IMR-90 (cell line): ENCODE data around the gene FOXP1. TPM values are rescaled to one million over a fixed set of nuclear protein-coding genes. Genes with fewer than 3 reads are reported as not detected.

ENCODE experiments used
- ATAC-seq: fragments of 200-7000 bp; cut with Tn5 transposase; 2 replicates; pipeline ENCODE4 v1.9.1; 2020; ENCODE audit warnings: low read depth, mild to moderate bottlenecking, moderate library complexity
- BruUV-seq: library from RNA; stranded (reverse); fragments of 400-500 nt; replicated peaks from 2 replicates; lab custom pipeline; 2021; lab: Mats Ljungman, UMichigan
- CTCF ChIA-PET: fragments of 300-600 bp; formaldehyde crosslinking; extraction: SDS; loops from one replicate; lab custom pipeline; 2021; ENCODE audit warnings: antibody characterized with exemption; lab: Yijun Ruan, JAX
- POLR2A ChIA-PET: fragments of 300-600 bp; sonication (Branson Sonifier 250); formaldehyde crosslinking; loops from one replicate; lab custom pipeline; 2022; ENCODE audit warnings: antibody characterized with exemption; ENCODE audit not compliant: unreplicated experiment; lab: Charles Lee
- DNase-seq: peaks from one replicate; pipeline ENCODE4 v3.0.0; 2013
- H2AFZ ChIP-seq: replicated peaks from 2 replicates; pipeline ENCODE3; 2013; ENCODE audit warnings: low read length, mild to moderate bottlenecking; ENCODE audit not compliant: poor library complexity
- H2AK5ac ChIP-seq: 2 replicates; pipeline ENCODE4 v1.6.1; 2013; ENCODE audit warnings: low read depth, low read length, inconsistent platforms
- H2AK9ac ChIP-seq: replicated peaks from 2 replicates; pipeline ENCODE3; 2013; ENCODE audit warnings: mild to moderate bottlenecking, low read depth, low read length, moderate library complexity; ENCODE audit not compliant: poor library complexity
- H2BK120ac ChIP-seq: 2 replicates; pipeline ENCODE4 v1.6.1; 2013; ENCODE audit warnings: low read depth, low read length, inconsistent platforms
- H2BK15ac ChIP-seq: 3 replicates; pipeline ENCODE4 v1.6.1; 2013; ENCODE audit warnings: low read depth, low read length, inconsistent platforms
- H2BK20ac ChIP-seq: 2 replicates; pipeline ENCODE4 v1.6.1; 2013; ENCODE audit warnings: low read depth, mild to moderate bottlenecking, inconsistent platforms, low read length, moderate library complexity
- H2BK5ac ChIP-seq: 2 replicates; pipeline ENCODE4 v1.6.1; 2013; ENCODE audit warnings: mild to moderate bottlenecking, low read depth, low read length, inconsistent platforms; ENCODE audit not compliant: poor library complexity, severe bottlenecking
- H3K14ac ChIP-seq: replicated peaks from 2 replicates; pipeline ENCODE4 v1.6.1; 2013; ENCODE audit warnings: low read depth, low read length, inconsistent platforms
- H3K18ac ChIP-seq: 2 replicates; pipeline ENCODE4 v1.6.1; 2013; ENCODE audit warnings: low read depth, low read length, control low read depth
- H3K23ac ChIP-seq: 2 replicates; pipeline ENCODE4 v1.6.1; 2013; ENCODE audit warnings: low read depth, low read length, inconsistent platforms
- H3K27ac ChIP-seq: 2 replicates; pipeline ENCODE4 v1.5.1; 2013; ENCODE audit warnings: mild to moderate bottlenecking, control low read depth, low read length; ENCODE audit not compliant: insufficient read depth
- H3K27me3 ChIP-seq: 2 replicates; pipeline ENCODE4 v1.6.1; 2013; ENCODE audit warnings: low read length; ENCODE audit not compliant: control insufficient read depth, insufficient read depth
- H3K36me3 ChIP-seq: 2 replicates; pipeline ENCODE4 v1.6.1; 2013; ENCODE audit warnings: low read length, mixed read lengths; ENCODE audit not compliant: control insufficient read depth, insufficient read depth
- H3K4ac ChIP-seq: 2 replicates; pipeline ENCODE4 v1.6.1; 2013; ENCODE audit warnings: low read depth, low read length, inconsistent platforms
- H3K4me1 ChIP-seq: 2 replicates; pipeline ENCODE4 v1.6.1; 2013; ENCODE audit warnings: low read length, mixed read lengths; ENCODE audit not compliant: control insufficient read depth, insufficient read depth
- H3K4me2 ChIP-seq: 2 replicates; pipeline ENCODE4 v1.6.1; 2013; ENCODE audit warnings: low read depth, mild to moderate bottlenecking, control low read depth, low read length, moderate library complexity
- H3K4me3 ChIP-seq: 2 replicates; pipeline ENCODE4 v1.5.1; 2013; ENCODE audit warnings: low read depth, mild to moderate bottlenecking, control low read depth, low read length, moderate library complexity; ENCODE audit not compliant: insufficient read depth
- H3K56ac ChIP-seq: 2 replicates; pipeline ENCODE4 v1.6.1; 2013; ENCODE audit warnings: low read length, inconsistent platforms; ENCODE audit not compliant: insufficient read depth; ENCODE audit errors: extremely low read depth
- H3K79me1 ChIP-seq, 2 experiments: 2 replicates each; pipeline ENCODE4 v1.6.1; 2013; ENCODE audit warnings: low read length in 2 of 2, inconsistent platforms in 1 of 2, low read depth in 1 of 2
- H3K9ac ChIP-seq: 2 replicates; pipeline ENCODE4 v1.6.1; 2013; ENCODE audit warnings: low read depth, low read length, control low read depth
- H3K9me1 ChIP-seq: 2 replicates; pipeline ENCODE4 v1.6.1; 2013; ENCODE audit warnings: low read length, inconsistent platforms; ENCODE audit not compliant: insufficient read depth
- H3K9me3 ChIP-seq: 2 replicates; pipeline ENCODE4 v1.6.1; 2013; ENCODE audit warnings: low read length; ENCODE audit not compliant: control insufficient read depth, insufficient read depth
- H4K20me1 ChIP-seq: 2 replicates; pipeline ENCODE4 v1.6.1; 2013; ENCODE audit warnings: low read length, inconsistent platforms; ENCODE audit not compliant: insufficient read depth
- H4K5ac ChIP-seq: 2 replicates; pipeline ENCODE4 v1.6.1; 2013; ENCODE audit warnings: mild to moderate bottlenecking, low read depth, low read length, control low read depth
- H4K8ac ChIP-seq, 2 experiments: 2 replicates each; pipeline ENCODE4 v1.6.1; 2013; ENCODE audit warnings: low read depth in 2 of 2, low read length in 2 of 2, control low read depth in 1 of 2, inconsistent platforms in 1 of 2
- H4K91ac ChIP-seq: 2 replicates; pipeline ENCODE4 v1.6.1; 2013; ENCODE audit warnings: low read depth, low read length, inconsistent platforms; ENCODE audit not compliant: insufficient read depth
- BHLHE40 ChIP-seq: fragments of 150-350 bp; IDR thresholded peaks from 2 replicates; pipeline ENCODE4 v1.6.1; 2016; ENCODE audit warnings: mild to moderate bottlenecking, low read depth, low read length
- CHD1 ChIP-seq: IDR thresholded peaks from 2 replicates; pipeline ENCODE4 v1.6.1; 2012; ENCODE audit warnings: low read depth, low read length, improper control_type of control experiment
- MAFK ChIP-seq: IDR thresholded peaks from 2 replicates; pipeline ENCODE4 v1.6.1; 2012; ENCODE audit warnings: low read depth, low read length, improper control_type of control experiment
- MAZ ChIP-seq: IDR thresholded peaks from 2 replicates; pipeline ENCODE4 v1.6.1; 2012; ENCODE audit warnings: low read depth, mild to moderate bottlenecking, low read length, improper control_type of control experiment, moderate library complexity, borderline replicate concordance
- MXI1 ChIP-seq: IDR thresholded peaks from 2 replicates; pipeline ENCODE4 v1.6.1; 2012; ENCODE audit warnings: low read depth, mild to moderate bottlenecking, low read length, moderate library complexity, borderline replicate concordance
- NFE2L2 ChIP-seq: fragments of 150-350 bp; IDR thresholded peaks from 2 replicates; pipeline ENCODE4 v1.6.1; 2016; ENCODE audit warnings: low read depth, mild to moderate bottlenecking, low read length
- POLR2A ChIP-seq: IDR thresholded peaks from 2 replicates; pipeline ENCODE4 v1.6.1; 2012; ENCODE audit warnings: mild to moderate bottlenecking, low read depth, low read length
- RCOR1 ChIP-seq: IDR thresholded peaks from 2 replicates; pipeline ENCODE4 v1.6.1; 2012; ENCODE audit warnings: mild to moderate bottlenecking, low read length, improper control_type of control experiment; ENCODE audit not compliant: insufficient replicate concordance
- RFX5 ChIP-seq: IDR thresholded peaks from 2 replicates; pipeline ENCODE4 v1.8.0; 2012; ENCODE audit warnings: low read depth, mild to moderate bottlenecking, low read length, moderate library complexity
- SMC3 ChIP-seq: fragments of 150-350 bp; IDR thresholded peaks from 2 replicates; pipeline ENCODE4 v1.6.1; 2016; ENCODE audit warnings: low read depth, mild to moderate bottlenecking, antibody characterized with exemption, low read length, moderate library complexity
- WGBS, 2 experiments: methylation state at CpG; one replicate each; pipeline versions ENCODE4 v1.1.5 to v1.1.7; 2013; ENCODE audit warnings: missing lambda C conversion rate in 2 of 2; ENCODE audit not compliant: insufficient read length in 1 of 2; ENCODE audit errors: extremely low coverage in 2 of 2; 5-methylcytosine and 5-hydroxymethylcytosine counted together
- dilution Hi-C: fragments of 300-500 bp; cut with HindIII; formaldehyde crosslinking; loops from one replicate; pipeline ENCODE4 v1.14.3; 2018; ENCODE audit warnings: low sequenced_read_pairs; ENCODE audit not compliant: unreplicated experiment
- in situ Hi-C: fragments of 300-500 bp; cut with MboI; formaldehyde crosslinking; loops from 3 replicates; pipeline ENCODE4 v1.14.3; 2019; ENCODE audit warnings: low sequenced_read_pairs, inconsistent platforms, mixed read lengths
- intact Hi-C: fragments of 100-400 bp; cut with micrococcal nuclease; formaldehyde crosslinking; loops from 2 replicates; pipeline ENCODE4 v1.10.0; 2022
- polyA plus RNA-seq, 3 experiments: library from polyadenylated mRNA; depleted of rRNA; stranded (reverse); fragments of >200 nt; gene quantifications; 2 replicates each; pipeline ENCODE4 v1.2.3, GENCODE V29; 2012; ENCODE audit warnings: low replicate concordance in 1 of 3
- total RNA-seq: library from RNA; depleted of rRNA; stranded (reverse); fragments of >200 nt; gene quantifications from 2 replicates; pipeline ENCODE4 v1.2.3, GENCODE V29; 2012

FOXP1 gene
- total and polyA plus RNA-seq, 2 of the 4 experiments (the other 2 are of a cell fraction) = 37.0 to 132 TPM

DNA sequence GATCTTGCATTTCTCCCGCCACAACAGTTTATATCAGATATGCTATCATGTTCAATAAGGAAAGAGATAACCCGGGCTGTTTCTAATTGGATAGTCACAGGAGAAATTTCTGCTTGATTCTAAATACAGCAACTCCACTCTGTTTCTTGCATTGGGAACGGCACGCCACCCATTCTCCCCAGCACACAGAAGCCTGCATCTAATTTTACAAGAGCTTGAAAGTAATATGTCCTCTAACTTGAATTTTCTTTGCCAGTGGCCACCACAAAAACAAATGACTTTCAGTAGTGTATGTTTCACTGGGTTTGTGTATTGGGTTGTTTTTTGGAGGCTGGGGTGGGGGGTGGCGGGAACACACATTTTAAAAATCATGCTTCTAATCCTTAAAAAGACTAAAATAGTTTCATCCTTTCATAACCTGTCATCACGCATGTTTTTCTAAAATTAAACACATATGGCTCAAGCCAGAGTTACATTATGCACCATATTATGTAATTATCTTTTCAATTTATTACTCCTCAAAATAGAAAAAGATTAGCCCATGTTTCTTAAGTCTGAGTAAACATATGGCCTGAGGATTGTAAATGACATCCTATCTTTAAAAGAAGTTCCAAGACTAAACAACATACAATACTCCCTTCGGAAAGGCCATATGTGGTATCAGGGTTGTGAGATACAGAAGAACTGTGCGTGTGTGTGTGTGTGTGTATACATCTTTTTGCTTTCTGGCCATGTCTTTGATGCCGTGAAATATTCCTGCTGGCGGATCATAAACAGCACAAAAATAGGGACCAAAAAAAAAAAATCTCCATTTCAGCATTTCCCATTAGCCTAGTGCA is 176.3 kb downstream of the FOXP1 start:
- Histone ChIP-seq H3K56ac (no peak overlapping the region), H3K79me1 (peaks cover 7 to 23% of the 10 kb centered on the region in 2 experiments), H2AK9ac (no peak overlapping the region), H2BK20ac (no peak overlapping the region), H4K5ac (no peak overlapping the region), H2AK5ac (no peak overlapping the region), H2BK120ac (no peak overlapping the region), H3K18ac (no peak overlapping the region), H2AFZ (no peak overlapping the region), H3K23ac (no peak overlapping the region), H2BK5ac (no peak overlapping the region), H3K27me3 (no peaks in the 10 kb centered on the region), H3K9ac (no peak overlapping the region), H3K4me1 (no peaks in the 10 kb centered on the region), H4K20me1 (no peaks in the 10 kb centered on the region), H3K4me2 (no peak overlapping the region), H2BK15ac (no peak overlapping the region), H3K14ac (no peak overlapping the region), H3K4me3 (no peak overlapping the region), H4K8ac (no peak overlapping the region), H3K9me3 (no peaks in the 10 kb centered on the region), H3K4ac (no peak overlapping the region), H3K9me1 (no peaks in the 10 kb centered on the region; the same call in 1 of the 2 replicates), H3K27ac (no peak overlapping the region), H4K91ac (no peak overlapping the region), H3K36me3 (no peaks in the 10 kb centered on the region)
- no CpG with 5 or more reads among the region's 10 CpGs for WGBS, 2 experiments
- ATAC-seq (no peak), DNase-seq (no peak)
- BruUV-seq = no TSS peak
- CTCF ChIA-PET = no interaction called here
- POLR2A ChIA-PET = no interaction called here
- dilution Hi-C loops (no loop called here), intact Hi-C loops (no loop called here), in situ Hi-C loops (no loop called here)
- TF ChIP-seq SMC3 = no peak
- no peak for TF ChIP-seq POLR2A
- no peak for TF ChIP-seq CHD1
- TF ChIP-seq MAFK = no peak
- TF ChIP-seq MXI1 = no peak
- no peak for TF ChIP-seq NFE2L2
- TF ChIP-seq RFX5 = no peak
- no peak for TF ChIP-seq RCOR1
- no peak for TF ChIP-seq BHLHE40
- TF ChIP-seq MAZ = no peak
